Dendritic cell treated with granulocyte-macrophage colony-stimulating factor and Interleukin-4, amounts not matched to agents 40 ng/mL and 50 ng/mL, for 4 days (primary cell): ENCODE results near the gene PHACTR4.
A peak's percentile ranks its signal among the peaks of the same experiment; 100 is the strongest.
"Not testable (repeated sequence)": the region's sequence is repeated elsewhere in the genome, so short reads cannot be mapped to it uniquely, and the experiment has no call there.

Experiments used
- H3K27ac Mint-ChIP-seq: one replicate; pipeline ENCODE4 v1.8.0; 2022; ENCODE audit warnings: mild to moderate bottlenecking, mixed read lengths
- H3K27me3 Mint-ChIP-seq: one replicate; pipeline ENCODE4 v1.8.0; 2022; ENCODE audit warnings: mild to moderate bottlenecking, mixed read lengths
- H3K36me3 Mint-ChIP-seq: one replicate; pipeline ENCODE4 v1.8.0; 2022; ENCODE audit warnings: low read depth, mixed read lengths
- H3K4me1 Mint-ChIP-seq: one replicate; pipeline ENCODE4 v1.8.0; 2022; ENCODE audit warnings: low read depth, mixed read lengths
- H3K4me3 Mint-ChIP-seq: one replicate; pipeline ENCODE4 v1.8.0; 2022; ENCODE audit warnings: mild to moderate bottlenecking, moderate library complexity, mixed read lengths
- H3K9me3 Mint-ChIP-seq: one replicate; pipeline ENCODE4 v1.8.0; 2022; ENCODE audit warnings: mixed read lengths
- intact Hi-C: fragments of 100-400 bp; cut with micrococcal nuclease; formaldehyde crosslinking; loops from one replicate; pipeline ENCODE4 v1.15.0; 2022

The PHACTR4 gene

GRCh38 chr1:28506907-28507246, 137.3 kb downstream of the PHACTR4 start:
- H3K9me3 Mint-ChIP-seq = no peaks in the 10 kb centered on the region
- peaks cover 68% of the 10 kb centered on the region for H3K36me3 Mint-ChIP-seq
- intact Hi-C loops = loop anchor here (5.0 kb wide), 1 partner anchor 75 kb away; no protein-coding TSS in a partner anchor
- H3K4me1 Mint-ChIP-seq = peaks cover 44% of the 10 kb centered on the region
- peak overlapping the region; percentile 98 for H3K4me3 Mint-ChIP-seq
- peak overlapping the region; percentile 98 for H3K27ac Mint-ChIP-seq
- no peaks in the 10 kb centered on the region for H3K27me3 Mint-ChIP-seq

DNA sequence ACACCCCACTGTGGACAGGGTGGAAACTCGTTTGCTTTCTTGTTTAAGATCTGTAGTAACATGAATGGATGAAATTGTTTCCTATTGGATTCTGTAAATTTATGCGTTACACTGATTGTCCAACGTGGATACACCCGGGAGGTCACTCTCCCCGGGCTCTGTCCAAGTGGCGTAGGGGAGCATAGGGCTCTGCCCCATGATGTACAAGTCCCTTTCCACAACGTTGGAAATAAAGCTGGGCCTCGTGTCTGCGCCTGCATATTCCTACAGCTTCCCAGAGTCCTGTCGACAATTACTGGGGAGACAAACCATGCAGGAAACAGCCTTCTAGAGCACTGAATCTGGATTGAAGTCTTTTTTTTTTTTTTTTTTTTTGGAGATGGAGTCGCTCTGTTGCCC, 137.7 kb downstream of the PHACTR4 start:
- no peaks in the 10 kb centered on the region for H3K9me3 Mint-ChIP-seq
- intact Hi-C loops = loop anchor here (5.0 kb wide), 1 partner anchor 75 kb away; no protein-coding TSS in a partner anchor
- peak overlapping the region; percentile 98 for H3K27ac Mint-ChIP-seq
- peaks cover 72% of the 10 kb centered on the region for H3K36me3 Mint-ChIP-seq
- H3K27me3 Mint-ChIP-seq = no peaks in the 10 kb centered on the region
- H3K4me3 Mint-ChIP-seq = peak overlapping the region; percentile 98
- H3K4me1 Mint-ChIP-seq = peaks cover 48% of the 10 kb centered on the region

- Mint-ChIP-seq H3K4me1 (peaks cover 54% of the 10 kb centered on the region), H3K27me3 (no peaks in the 10 kb centered on the region)
Observed at GRCh38 chr1:28507646-28508434, 138.3 kb downstream of the PHACTR4 start.

DNA sequence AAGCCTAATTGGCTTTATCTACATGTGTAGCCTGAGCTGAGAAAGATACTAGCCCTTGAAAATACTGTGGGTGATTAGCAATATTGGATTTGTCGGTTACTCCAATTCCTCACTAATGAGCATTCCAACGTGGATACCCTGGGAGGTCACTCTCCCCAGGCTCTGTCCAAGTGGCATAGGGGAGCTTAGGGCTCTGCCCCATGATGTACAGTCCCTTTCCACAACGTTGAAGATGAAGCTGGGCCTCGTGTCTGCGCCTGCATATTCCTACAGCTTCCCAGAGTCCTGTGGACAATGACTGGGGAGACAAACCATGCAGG, 138.9 kb downstream of the PHACTR4 start:
- Mint-ChIP-seq H3K36me3 (peaks cover 83% of the 10 kb centered on the region), H3K4me3 (peak overlapping the region; percentile 98), H3K4me1 (peaks cover 56% of the 10 kb centered on the region), H3K9me3 (no peaks in the 10 kb centered on the region), H3K27me3 (no peaks in the 10 kb centered on the region), H3K27ac (peak overlapping the region; percentile 98)
- intact Hi-C loops = loop anchor here (5.0 kb wide), 1 partner anchor 74 kb away; no protein-coding TSS in a partner anchor

More at GRCh38 chr1:28507646-28508434, 138.3 kb downstream of the PHACTR4 start:
- intact Hi-C loops = loop anchor here (5.0 kb wide), 1 partner anchor 74 kb away; no protein-coding TSS in a partner anchor
- peak overlapping the region; percentile 98 for H3K27ac Mint-ChIP-seq
- H3K4me3 Mint-ChIP-seq = peak overlapping the region; percentile 98
- no peaks in the 10 kb centered on the region for H3K9me3 Mint-ChIP-seq
- peaks cover 77% of the 10 kb centered on the region for H3K36me3 Mint-ChIP-seq

GRCh38 chr1:28509705-28510272, 140.2 kb downstream of the PHACTR4 start:
- Mint-ChIP-seq H3K9me3 (no peaks in the 10 kb centered on the region), H3K27me3 (no peaks in the 10 kb centered on the region), H3K4me3 (peak overlapping the region; percentile 24), H3K27ac (peak overlapping the region; percentile 98), H3K36me3 (peaks cover 97% of the 10 kb centered on the region), H3K4me1 (peaks cover 56% of the 10 kb centered on the region)
- intact Hi-C loops = loop anchor here (5.0 kb wide), 1 partner anchor 73 kb away; no protein-coding TSS in a partner anchor

DNA sequence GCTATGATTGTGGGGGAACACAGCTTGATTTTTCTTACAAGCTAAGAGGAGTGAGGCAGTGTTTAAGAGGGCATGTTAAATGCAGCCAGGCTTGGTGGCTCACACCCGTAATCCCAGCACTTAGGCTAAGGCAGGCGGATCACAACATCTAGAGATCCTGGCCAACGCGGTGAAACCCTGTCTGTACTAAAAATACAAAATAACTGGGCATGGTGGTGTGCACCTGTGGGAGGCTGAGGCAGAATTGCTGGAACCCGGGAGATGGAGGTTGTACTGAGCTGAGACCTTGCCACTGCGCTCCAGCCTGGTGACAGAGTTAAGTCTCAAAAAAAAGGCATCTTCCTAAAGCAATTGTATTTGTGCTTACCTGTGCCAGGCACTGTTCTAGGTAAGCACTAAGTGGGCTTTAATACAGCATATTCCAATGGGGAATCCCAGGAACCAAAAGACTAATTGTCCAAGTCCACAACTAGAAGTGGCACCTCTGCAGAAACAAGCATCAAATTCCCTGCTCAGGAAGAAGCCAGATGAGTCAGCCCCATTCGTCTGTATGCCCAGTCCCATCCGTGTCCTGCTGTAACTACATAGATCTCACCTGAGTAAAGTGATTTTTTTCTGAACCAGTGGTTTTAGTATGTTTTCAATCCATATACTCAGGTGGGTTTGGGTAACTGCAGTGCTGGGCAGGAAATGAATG, 140.9 kb downstream of the PHACTR4 start:
- Mint-ChIP-seq H3K4me1 (peaks cover 53% of the 10 kb centered on the region), H3K36me3 (peaks cover 100% of the 10 kb centered on the region), H3K4me3 (peak overlapping the region; percentile 24), H3K27me3 (no peaks in the 10 kb centered on the region), H3K9me3 (no peaks in the 10 kb centered on the region), H3K27ac (peak overlapping the region; percentile 98)
- intact Hi-C loops = no loop called here

GRCh38 chr1:28510970-28511440, 141.5 kb downstream of the PHACTR4 start:
- Mint-ChIP-seq H3K9me3 (no peaks in the 10 kb centered on the region), H3K27ac (peak overlapping the region; percentile 98), H3K4me1 (peaks cover 52% of the 10 kb centered on the region), H3K36me3 (peaks cover 95% of the 10 kb centered on the region), H3K27me3 (no peaks in the 10 kb centered on the region), H3K4me3 (no peak overlapping the region)
- intact Hi-C loops = no loop called here

- no peaks in the 10 kb centered on the region for H3K9me3 Mint-ChIP-seq
- peak overlapping the region; percentile 17 for H3K4me3 Mint-ChIP-seq
- peaks cover 53% of the 10 kb centered on the region for H3K4me1 Mint-ChIP-seq
- H3K36me3 Mint-ChIP-seq = peaks cover 83% of the 10 kb centered on the region
- intact Hi-C loops = no loop called here
- peak overlapping the region; percentile 62 for H3K27ac Mint-ChIP-seq
- no peaks in the 10 kb centered on the region for H3K27me3 Mint-ChIP-seq
Observed at GRCh38 chr1:28512058-28512611, 142.6 kb downstream of the PHACTR4 start.

- Mint-ChIP-seq H3K36me3 (peaks cover 60% of the 10 kb centered on the region), H3K4me1 (peaks cover 52% of the 10 kb centered on the region), H3K27ac (peak overlapping the region; percentile 9)
- intact Hi-C loops, H3K9me3 Mint-ChIP-seq, H3K4me3 Mint-ChIP-seq, H3K27me3 Mint-ChIP-seq: not testable (repeated sequence)
Observed at GRCh38 chr1:28514445-28514933, 144.9 kb downstream of the PHACTR4 start.

DNA sequence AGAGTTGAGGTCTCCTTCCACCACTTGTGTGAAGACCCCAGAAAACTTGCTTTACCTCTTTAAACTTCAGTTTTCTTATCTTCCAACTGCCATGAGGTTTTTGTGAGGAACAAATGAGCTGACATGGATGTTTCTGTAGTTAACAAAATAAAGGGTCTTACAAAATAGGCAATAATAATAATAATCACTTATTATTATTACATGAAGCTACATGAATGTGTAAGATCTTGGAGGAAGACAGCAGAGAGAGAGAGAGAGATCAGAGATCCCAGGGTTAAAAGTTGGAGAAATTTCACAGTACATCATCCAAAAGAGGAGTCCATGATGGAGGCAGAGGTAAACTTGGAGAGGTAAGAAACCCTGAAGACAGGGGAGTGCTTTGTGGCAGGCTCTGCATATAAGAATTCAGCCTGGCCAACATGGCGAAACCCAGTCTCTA, 147.0 kb downstream of the PHACTR4 start:
- Mint-ChIP-seq H3K4me1 (peaks cover 34% of the 10 kb centered on the region), H3K36me3 (peaks cover 39% of the 10 kb centered on the region), H3K27ac (no peak overlapping the region), H3K4me3 (no peak overlapping the region), H3K9me3 (no peaks in the 10 kb centered on the region), H3K27me3 (no peaks in the 10 kb centered on the region)
- intact Hi-C loops = loop anchor here (5.0 kb wide), 2 partner anchors 36 to 361 kb away; partner anchors contain the start of gene TRNAU1AP

- Mint-ChIP-seq H3K36me3 (peaks cover 30% of the 10 kb centered on the region), H3K27ac (peak overlapping the region; percentile 41), H3K27me3 (no peaks in the 10 kb centered on the region), H3K9me3 (no peaks in the 10 kb centered on the region), H3K4me3 (no peak overlapping the region), H3K4me1 (peaks cover 32% of the 10 kb centered on the region)
- intact Hi-C loops = loop anchor here (5.0 kb wide), 2 partner anchors 35 to 360 kb away; partner anchors contain the start of gene TRNAU1AP
Observed at GRCh38 chr1:28517649-28517999, 148.1 kb downstream of the PHACTR4 start.

GRCh38 chr1:28518000-28518744, 148.6 kb downstream of the PHACTR4 start:
- Mint-ChIP-seq H3K4me1 (peaks cover 27% of the 10 kb centered on the region), H3K36me3 (peaks cover 30% of the 10 kb centered on the region), H3K27ac (peak overlapping the region; percentile 41), H3K9me3 (no peaks in the 10 kb centered on the region), H3K27me3 (no peaks in the 10 kb centered on the region), H3K4me3 (peak overlapping the region; percentile 86)
- intact Hi-C loops = loop anchor here (2.0 to 5.0 kb wide), 3 partner anchors 34 to 359 kb away; partner anchors contain the start of gene TRNAU1AP
